Activated CD4-positive, alpha-beta T cell treated with anti-CD3 and anti-CD28 coated beads, Interleukin-2, Interleukin-4, amounts not matched to agents 100 ng/mL and 50 ng/mL, durations not matched to agents 16 hours and 8 hours (primary cell): ENCODE measurements around the gene SLC51A.
A peak's percentile ranks its signal among the peaks of the same experiment; 100 is the strongest.

Experiments
- DNase-seq: peaks from one replicate; pipeline ENCODE4 v3.0.0-alpha.2; 2020; ENCODE audit warnings: low spot score

Gene SLC51A

DNA sequence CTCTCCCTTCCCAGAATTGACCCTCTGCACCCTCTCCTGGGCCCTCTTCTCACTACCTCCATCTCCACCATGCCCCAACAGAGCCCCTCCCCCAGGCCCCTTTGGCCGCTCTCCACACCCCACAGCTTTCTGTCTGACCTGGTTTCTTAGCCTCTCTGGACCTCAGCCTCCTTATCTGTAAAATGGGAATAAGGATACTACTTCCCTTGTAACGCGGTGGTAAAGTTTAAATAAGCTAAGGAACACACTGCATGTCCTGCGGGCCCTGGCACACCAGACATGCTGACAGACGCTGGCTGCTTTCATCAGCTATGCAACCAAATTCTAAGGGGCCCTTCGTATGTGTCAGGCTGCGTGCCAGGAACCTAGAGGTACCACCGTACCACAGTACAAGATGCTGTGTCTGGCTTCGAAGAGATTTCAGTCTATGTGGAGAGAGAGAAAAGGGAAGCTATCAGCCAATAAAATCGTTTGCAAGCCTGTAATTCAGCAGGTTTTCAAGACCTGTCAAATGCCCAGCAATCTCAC is 777 bp upstream of the SLC51A start:
- no peak for DNase-seq

DNA sequence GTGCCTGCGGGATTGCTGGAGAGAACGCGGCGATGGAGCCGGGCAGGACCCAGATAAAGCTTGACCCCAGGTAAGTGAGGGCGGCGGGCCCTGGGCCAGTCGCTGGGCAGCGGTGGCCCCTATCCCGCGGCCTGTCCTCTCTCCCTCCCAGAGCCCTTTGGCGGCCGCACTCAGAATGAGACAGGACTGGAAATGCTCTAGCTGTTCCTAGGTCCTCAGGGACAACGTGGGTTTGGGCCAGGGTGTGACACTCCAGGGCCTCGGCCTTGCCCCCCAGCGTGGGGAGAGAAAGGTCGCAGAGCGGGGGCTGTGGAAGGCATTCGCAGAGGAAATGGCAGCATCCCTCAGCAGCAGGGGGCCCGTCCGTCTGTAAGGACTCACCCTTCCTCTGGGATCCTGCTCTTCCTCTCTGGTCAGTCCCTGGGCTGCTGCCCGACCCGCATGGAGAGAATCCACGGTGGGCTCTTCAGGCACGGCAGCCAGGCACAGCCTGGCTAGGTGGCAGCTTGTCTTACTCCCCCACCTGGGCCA is 412 bp downstream of the SLC51A start:
- DNase-seq = no peak

DNA sequence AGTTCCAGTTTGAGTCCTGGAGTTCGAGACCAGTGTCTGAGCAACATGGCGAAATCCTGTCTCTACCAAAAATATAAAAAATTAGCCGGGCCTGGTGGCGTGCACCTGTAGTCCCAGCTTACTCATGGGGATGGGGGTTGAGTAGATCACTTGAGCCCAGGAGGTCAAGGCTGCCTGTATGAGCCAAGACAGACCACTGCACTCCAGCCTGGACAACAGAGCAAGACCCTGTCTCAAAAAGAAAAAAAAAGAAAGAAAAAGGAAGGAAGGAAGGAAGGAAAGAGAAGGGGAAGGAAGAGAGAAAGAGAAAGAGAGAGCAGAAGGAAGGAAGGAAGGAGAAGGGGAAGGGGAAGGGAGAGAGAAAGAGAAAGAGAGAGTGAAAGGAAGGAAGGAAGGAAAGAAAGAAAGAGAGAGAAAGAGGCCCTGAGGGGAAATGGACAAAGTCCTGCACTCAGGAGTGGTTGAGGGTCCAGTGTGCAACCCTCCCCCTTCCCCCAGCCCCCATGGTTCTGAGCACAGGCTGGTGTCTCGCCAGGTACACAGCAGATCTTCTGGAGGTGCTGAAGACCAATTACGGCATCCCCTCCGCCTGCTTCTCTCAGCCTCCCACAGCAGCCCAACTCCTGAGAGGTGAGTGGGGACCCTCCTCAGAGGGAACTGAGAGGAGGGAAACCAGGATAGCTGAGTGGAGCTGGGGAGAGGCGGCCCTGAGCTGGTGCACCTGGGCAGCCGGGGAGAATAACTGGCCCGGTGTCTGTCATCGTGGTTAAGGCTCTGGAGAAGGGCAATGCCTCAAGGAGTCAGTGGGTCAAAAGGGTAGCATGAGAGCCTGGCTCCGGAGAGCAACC is 1.2 kb downstream of the SLC51A start:
- DNase-seq = no peak

DNA sequence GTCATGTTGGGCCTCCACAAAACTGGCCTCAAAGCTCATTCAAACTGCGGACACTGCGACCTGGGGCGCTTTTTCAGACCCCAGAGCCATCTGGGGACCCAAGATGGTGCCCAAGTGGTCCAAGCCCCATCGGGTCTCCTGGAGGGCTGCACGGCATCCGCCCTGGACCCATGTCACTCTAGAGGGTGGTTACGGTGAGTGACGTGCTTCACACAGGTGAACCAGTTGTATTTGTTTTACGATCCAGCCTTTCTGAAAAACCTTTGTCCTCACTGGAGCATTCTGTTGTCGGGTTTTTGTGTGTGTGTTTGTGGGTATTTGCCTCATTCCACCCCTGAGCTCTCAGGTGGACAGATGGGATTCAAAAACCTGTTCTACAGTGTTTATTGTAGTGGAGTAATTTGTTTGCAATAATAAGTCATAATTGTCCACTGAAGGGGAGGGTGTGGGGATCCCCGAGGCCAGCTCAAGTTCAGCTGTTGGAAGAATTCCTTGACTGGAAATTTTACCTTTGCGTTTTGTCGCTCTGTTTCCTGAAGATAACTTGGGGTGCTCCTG is 1.9 kb downstream of the SLC51A start:
- no peak for DNase-seq

DNA sequence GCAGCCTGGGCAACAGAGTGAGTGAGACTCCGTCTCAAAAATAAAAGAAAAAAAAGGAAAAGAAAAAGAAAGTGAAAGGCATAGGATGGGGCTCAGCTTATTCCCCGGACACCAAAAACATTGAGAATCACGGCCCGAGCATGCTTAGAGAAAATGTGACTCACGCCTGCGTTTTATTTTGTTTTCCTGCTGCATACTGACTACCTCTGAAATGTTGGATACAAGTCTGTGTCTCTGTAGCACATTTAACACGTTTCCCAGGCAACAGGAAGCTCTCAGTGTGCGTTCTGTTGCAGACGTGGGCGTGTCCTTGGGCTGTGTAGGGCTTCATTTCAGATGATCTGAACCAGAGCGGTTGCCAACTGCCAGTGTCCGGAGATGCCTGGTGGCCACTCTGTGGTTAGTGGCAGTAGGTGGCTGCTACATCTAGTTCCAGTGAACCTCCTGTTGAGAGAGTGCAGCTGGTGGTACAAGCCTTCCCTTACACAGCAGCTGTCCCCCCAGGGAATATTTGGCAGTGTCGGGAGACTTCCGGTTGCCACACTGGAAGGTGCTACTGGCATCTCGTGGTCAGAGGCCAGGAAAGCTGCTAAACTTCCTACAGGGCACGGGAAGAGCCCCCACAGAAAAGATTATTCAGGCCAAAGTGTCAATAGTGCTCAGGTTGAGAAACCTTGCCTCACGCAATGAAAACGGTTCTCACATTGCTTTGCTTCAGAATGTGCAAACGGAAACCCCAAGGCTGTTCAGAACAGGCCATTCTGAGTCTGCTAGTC is 3.0 kb downstream of the SLC51A start:
- DNase-seq = peak; percentile 69

DNA sequence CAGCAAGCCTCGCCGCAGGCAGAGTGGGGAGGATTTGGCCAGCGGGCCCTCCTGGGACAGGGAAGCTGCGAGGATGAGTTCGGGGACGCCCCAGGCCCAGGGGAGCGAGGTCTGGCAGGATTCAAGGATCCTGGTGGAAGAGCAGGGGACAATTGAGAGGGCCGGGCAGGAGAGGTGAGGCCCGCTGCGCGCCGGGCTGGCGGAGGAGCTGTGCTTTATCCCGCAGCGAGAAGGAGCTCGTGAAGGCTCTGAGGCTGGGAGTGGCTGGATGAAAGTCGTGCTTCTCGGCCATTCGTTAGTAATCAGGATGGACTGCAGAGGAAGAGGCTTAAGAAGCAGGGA is 3.6 kb downstream of the SLC51A start:
- DNase-seq = no peak

DNA sequence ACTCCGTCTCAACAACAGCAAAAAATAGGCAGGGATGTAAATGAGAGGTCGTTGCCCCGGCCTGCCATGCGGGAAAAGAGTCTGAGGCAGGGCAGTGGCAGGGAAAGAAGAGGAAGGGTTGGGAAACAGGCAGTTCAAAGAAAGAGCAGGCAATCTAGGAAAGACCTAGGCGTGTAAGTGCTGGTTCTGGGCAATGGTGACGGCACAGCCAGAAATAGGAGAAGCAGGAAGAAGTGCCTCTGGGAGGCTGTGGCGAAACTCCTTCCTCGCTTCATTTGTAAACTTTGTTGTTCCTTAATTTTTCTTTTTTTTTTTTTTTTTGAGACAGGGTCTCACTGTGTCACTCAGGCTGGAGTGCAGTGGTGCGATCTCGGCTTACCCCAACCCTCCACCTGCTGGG is 4.3 kb downstream of the SLC51A start:
- DNase-seq = no peak

DNA sequence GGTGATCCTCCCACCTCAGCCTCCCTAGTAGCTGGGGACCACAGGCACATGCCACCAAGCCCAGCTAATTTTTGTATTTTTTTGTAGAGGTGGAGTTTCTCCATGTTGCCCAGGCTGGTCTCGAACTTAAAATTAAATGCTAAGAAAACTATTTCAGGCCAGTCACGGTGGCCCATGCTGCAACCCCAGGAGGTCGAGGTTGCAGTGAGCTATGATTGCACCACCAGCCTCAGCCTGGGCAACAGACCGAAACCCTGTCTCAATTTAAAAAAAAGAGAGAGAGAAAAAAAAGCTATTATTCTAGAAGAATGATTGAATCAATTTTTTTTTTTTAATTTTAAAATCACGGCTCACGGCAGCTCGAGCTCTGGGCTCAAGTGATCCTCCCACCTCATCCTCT is 4.7 kb downstream of the SLC51A start:
- DNase-seq = no peak

DNA sequence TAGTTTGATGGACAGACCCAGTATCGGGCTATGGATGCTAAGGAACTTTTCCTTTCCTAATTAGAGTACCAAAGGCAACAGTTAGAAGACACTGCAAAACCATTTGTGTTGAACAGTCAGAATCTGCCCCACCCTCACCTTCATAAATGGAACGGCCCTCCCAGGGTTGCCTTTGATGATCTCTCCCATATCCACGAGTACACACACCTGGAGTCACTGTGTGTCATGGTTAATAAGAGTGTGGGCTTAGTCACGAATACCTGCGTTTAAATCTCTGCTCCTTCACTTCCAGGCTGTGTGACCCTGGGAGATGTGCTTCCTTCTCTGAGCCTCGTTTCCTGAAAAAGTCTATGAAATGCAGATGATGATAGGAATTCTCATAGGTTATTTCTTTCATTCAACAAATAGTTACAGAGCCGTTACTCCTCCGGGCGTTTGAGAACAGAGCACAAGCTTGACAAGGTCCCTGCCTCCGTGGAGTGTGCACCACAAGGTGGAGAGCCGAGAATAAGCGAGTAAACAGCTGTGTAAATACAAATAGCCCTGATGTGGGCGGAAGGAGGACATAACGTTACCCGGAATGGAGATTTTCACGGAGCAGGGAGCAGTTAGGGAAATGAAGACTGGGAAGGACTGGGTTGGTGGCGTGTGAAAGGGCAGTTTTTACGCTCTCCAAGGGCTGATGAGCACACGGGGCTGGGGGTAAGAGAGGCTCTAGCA is 6.7 kb downstream of the SLC51A start:
- DNase-seq = no peak

DNA sequence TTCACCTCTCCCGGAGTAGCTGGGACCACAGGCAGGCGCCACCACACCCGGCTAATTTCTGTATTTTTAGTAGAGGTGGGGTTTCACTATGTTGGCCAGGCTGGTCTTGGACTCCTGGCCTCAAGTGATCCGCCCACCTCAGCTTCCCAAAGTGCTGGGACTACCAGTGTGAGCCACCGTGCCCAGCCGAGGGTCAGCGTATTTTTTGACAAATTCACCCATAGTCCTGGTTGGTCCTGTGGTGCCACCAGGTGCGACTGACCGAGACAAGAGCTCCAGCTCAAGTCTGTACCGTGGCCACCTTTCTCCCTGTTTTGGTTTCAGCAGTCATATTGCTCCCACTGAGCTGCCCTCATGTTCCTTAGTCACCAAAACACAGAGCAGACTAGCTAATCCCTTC is 8.8 kb downstream of the SLC51A start:
- DNase-seq = no peak

DNA sequence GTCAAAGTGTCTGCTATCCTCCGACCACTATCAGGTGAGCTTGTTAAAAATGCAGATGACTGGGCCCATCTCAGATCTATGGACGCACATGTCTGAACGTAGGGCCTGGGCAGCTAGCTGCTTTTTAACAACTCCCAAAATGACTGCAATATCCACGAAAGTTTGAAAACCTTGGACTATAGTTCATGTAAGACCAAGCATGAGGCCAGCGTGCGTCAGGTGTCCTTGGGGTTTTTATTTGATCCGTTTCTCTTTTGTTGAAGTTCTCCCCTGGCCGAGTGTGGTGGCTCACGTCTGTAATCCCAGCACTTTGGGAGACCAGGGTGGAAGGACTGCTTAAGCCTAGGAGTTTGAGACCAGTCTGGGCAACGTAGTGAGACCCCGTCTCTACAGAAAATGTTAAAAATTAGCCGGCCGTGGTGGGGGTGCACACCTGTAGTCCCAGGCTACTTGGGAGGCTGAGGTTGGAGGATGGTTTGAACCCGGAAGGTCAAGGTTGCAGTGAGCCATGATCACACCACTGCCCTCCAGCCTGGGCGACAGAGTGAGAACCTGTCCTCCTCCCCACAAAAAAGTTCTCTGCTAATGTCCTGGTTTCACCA is 9.5 kb downstream of the SLC51A start:
- DNase-seq = no peak

DNA sequence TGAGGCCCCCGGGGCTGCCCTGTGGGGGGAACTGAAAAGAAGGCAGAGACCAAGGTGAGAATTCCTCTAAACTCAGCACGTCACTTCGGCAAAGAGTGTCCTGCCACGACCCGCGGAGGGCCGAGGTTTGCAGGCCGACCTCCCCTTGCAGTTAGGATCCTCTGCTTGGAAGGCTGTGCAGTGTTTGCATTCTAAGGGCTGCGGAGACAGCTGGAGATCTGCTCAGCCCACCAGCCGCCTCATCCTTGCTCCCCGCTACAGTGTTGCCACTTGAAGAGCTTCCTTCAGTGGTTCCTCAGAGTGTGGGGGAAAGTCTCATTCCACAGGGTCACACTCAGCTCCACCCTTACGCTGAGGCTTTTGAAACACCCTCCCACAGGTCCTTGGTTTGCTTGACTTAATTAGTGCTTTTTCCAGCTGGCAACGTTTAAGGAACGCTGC is 10.8 kb downstream of the SLC51A start:
- no peak for DNase-seq

DNA sequence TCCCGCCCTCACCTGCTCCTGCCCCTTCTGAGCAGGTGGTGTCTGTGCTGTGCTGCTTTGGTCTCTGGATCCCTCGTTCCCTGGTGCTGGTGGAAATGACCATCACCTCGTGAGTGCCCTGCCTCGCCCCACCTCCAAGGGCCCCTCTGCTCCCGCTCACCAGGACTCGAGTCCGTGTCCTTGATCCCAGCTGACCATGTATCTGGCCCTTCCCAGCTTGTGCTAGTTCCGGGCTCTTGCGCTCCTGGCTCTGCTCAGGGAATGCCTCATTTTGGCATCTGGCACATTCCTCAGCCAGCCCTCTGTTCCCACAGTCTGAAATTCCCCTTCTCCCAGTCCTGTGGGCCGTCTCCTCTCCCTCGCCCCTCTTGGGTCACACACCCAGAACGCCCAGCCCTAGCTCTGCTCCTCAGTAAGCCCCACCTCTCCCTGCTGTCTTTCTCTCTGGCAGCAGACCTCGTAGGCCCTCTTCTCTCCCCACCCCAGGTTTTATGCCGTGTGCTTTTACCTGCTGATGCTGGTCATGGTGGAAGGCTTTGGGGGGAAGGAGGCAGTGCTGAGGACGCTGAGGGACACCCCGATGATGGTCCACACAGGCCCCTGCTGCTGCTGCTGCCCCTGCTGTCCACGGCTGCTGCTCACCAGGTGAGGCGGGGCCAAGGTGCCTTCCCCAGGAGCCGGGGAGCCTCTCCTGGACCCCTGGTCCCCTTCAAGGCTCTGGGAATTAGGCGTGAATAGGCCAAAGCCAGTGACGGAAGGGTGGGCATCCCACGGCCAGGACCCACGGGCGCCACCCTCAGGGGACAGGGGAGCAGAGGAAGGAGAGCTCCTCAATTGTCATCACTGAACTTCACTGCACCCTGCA is 11.5 kb downstream of the SLC51A start:
- no peak for DNase-seq

DNA sequence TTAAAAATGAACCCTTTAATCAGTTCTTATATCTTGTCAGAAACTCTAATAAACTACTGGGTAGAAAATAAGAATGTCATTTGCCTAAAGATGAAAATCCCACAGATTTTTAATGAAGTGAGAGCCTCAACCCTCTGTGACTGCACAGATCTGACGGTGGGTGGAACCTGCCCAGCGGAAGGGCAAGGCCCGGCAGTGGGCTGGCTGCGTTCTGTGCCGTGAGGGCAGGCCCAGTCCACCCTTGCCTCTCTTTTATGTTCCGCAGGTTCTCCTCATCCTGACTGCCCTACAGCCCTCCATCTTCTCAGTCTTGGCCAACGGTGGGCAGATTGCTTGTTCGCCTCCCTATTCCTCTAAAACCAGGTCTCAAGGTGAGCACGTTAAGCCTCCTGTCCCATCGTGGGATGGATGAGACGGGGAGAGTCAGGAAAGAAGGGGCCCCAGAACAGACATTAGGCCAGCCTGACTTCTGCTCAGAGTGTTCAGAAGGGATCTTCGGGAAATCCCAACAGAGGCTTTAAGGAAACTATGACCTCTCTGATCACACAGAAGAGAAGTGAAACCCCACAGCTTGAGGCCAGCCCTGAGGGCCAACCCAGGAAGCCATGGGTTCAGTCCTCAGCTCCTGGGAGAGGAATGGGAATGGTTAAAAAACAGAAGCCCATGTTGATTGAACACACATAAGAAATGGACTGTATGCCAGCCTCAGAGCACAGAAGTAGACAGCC is 16.0 kb downstream of the SLC51A start:
- no peak for DNase-seq

DNA sequence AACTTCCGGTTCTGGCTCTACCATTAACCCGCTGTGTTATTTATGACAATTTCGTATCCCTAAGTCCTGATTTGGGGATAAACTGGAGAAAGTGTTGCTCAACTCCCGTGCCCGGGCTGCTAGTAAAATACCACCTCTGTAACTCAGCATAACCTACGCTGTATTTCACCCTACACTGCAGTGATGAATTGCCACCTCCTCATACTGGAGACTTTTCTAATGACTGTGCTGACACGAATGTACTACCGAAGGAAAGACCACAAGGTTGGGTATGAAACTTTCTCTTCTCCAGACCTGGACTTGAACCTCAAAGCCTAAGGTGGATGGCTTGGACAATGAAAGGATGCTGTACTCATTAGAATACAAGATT is 16.5 kb downstream of the SLC51A start:
- DNase-seq = peak; percentile 21

DNA sequence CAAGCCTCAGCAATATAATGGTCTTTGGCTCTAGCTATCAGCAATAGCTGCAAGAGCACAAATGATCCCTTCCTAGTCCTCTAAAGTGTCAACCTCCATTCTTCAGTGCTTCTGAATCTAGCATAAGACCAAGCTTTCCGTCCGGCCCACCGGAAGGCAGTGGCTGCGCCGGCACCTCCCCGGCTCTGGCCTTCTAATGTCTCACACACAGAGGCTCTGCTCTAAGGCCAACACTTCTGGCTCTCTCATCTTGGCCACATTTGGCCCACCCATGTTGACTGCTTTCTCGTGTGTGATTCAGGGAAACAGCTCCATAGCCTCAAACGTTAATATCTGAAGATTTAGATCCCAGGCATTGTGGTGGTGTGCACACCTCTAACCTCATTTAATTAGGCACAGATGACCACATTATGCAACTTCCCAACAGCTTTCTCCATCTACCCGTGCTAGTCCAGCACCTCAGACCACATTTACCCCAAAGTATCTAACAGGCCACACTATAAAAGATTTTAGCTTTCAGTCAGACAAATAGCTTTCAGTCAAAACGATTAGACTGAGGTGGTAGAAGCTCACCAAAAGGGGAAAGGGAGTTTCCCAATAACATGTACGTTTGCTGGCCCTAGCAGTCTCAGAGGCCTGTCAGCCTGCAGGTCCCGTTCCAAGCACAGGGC is 19.3 kb downstream of the SLC51A start:
- no peak for DNase-seq

DNA sequence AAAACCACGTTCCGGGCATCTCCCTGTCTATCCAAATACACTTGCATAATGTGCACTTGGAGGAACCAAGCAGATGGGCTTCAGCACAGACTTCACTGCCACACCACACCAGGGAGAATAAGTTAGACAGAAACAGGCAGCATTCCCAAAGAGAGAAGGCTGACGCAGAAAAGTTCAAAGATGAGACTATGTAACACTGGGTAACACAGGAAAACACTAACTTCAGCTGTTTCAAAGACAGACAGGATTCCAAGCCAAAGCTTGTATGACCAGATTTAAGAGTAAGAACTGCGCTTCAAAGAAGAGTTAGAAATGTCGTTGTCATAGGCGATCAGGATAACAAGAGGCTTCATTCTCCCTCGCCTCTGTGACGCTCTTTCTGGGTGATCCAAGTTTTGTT is 19.9 kb downstream of the SLC51A start:
- DNase-seq = no peak

DNA sequence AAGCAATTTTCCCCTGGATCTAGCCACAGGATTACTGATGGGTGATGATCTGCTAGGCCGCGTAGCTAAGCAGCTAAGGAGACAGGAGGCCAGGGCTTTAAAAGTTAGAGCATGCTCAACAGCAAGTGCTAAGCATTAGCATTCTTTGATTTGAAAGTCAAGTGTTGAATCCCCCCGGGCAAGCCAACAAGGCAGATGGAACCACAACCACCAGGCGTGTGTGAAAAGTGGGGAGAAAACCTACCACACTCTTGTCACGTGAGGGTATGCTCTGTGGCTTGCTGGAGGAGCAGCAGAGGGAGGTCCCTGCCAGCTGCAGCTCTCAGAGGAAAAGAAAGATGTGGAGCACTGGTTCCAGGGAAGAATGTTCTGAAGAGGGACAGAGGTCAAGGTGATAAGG is 20.9 kb downstream of the SLC51A start:
- DNase-seq = no peak
